Measurements from ENCODE around the gene CD96. TPM values are rescaled to one million over a fixed set of nuclear protein-coding genes. Genes with fewer than 3 reads are reported as not detected.
"Not testable (repeated sequence)": the region's sequence is repeated elsewhere in the genome, so short reads cannot be mapped to it uniquely, and the experiment has no call there.

CD96 gene
- total RNA-seq, 1 experiment from 2014 or later = not detected

GRCh38 chr3:111548756-111549155, 6.8 kb downstream of the CD96 start:
- Mint-ChIP-seq H3K27ac (no peak overlapping the region), H3K4me3 (no peak overlapping the region), H3K27me3 (ENCODE audit: low read depth) (no peaks in the 10 kb centered on the region), H3K36me3 (ENCODE audit: insufficient read depth in 1 of 3, low read depth in 3 of 3) (no peaks in the 10 kb centered on the region), H3K9me3 (no peaks in the 10 kb centered on the region), H3K4me1 (no peaks in the 10 kb centered on the region; a peak in 2 of 4 replicates)
- H2AFZ ChIP-seq (ENCODE audit: low read length) = no peak overlapping the region
- H2BK15ac ChIP-seq (ENCODE audit: low read depth, low read length) = no peak overlapping the region
- no peak for DNase-seq
- no peak overlapping the region for H3K23ac ChIP-seq (ENCODE audit: insufficient read length, low read depth, low read length)
- no peak overlapping the region for H2BK20ac ChIP-seq (ENCODE audit: low read depth, low read length, poor library complexity, severe bottlenecking)
- H3T11ph ChIP-seq (ENCODE audit: low read length) = no peak overlapping the region
- H3K79me1 ChIP-seq (ENCODE audit: insufficient read depth, low read depth, low read length, poor library complexity, severe bottlenecking) = no peaks in the 10 kb centered on the region
- H3K23me2 ChIP-seq (ENCODE audit: insufficient read length, low read depth, low read length, poor library complexity, severe bottlenecking) = no peaks in the 10 kb centered on the region
- H2BK120ac ChIP-seq (ENCODE audit: low read depth, low read length, poor library complexity, severe bottlenecking) = no peak overlapping the region
- H3K79me2 ChIP-seq (ENCODE audit: insufficient read depth, low read length) = 0 out of 2 replicates have a peak, but pooled peaks cover 1% of the 10 kb centered on the region
- H3K56ac ChIP-seq (ENCODE audit: insufficient read length, low read depth, low read length) = no peak overlapping the region
- no peak overlapping the region for H4K91ac ChIP-seq (ENCODE audit: insufficient read length, low read depth, low read length)
- H3K27me3 ChIP-seq (ENCODE audit: insufficient read depth, low read length) = no peaks in the 10 kb centered on the region
- no peak overlapping the region for H4K8ac ChIP-seq (replicated peaks; ENCODE audit: insufficient read length, low read depth, low read length)
- H3K14ac ChIP-seq (ENCODE audit: insufficient read depth, low read length) = no peak overlapping the region
- no peak for TF ChIP-seq CTCF (conservative IDR thresholded peaks at IDR 0.05)
- no peak overlapping the region for H4K5ac ChIP-seq (ENCODE audit: insufficient read length, low read depth, low read length)
- no peak overlapping the region for H2AK5ac ChIP-seq (ENCODE audit: insufficient read length, low read length)
- H3K27ac ChIP-seq (ENCODE audit: insufficient read length, low read depth, low read length) = no peak overlapping the region
- no peak overlapping the region for H2BK12ac ChIP-seq (ENCODE audit: insufficient read length, low read depth, low read length)
- H2BK5ac ChIP-seq (ENCODE audit: insufficient read length, low read length) = no peak overlapping the region
- H3K4ac ChIP-seq (ENCODE audit: low read depth, low read length) = no peak overlapping the region
- no peak overlapping the region for H3K4me2 ChIP-seq (ENCODE audit: insufficient read depth, insufficient read length, low read length)
- H3K9me3 ChIP-seq (ENCODE audit: control insufficient read depth, low read depth, low read length) = no peaks in the 10 kb centered on the region
- H3K9ac ChIP-seq (ENCODE audit: extremely low read depth, insufficient read length, low read length) = no peak overlapping the region
- H3K4me1 ChIP-seq (ENCODE audit: insufficient read depth, low read length) = peaks cover 4% of the 10 kb centered on the region; the same call in 1 of the 2 replicates
- H3K18ac ChIP-seq (ENCODE audit: insufficient read length, low read depth, low read length) = no peak overlapping the region
- H4K20me1 ChIP-seq (ENCODE audit: control insufficient read depth, insufficient read depth, insufficient read length) = no peaks in the 10 kb centered on the region

DNA sequence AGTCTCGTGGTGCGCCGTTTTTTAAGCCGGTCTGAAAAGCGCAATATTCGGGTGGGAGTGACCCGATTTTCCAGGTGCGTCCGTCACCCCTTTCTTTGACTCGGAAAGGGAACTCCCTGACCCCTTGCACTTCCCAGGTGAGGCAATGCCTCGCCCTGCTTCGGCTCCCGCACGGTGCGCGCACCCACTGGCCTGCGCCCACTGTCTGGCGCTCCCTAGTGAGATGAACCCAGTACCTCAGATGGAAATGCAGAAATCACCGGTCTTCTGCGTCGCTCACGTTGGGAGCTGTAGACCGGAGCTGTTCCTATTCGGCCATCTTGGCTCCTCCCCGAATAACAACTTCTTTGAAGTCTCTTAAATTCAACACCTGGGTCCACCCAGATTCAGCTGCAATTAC, 19.9 kb downstream of the CD96 start:
- not testable (repeated sequence) for H3K79me2 ChIP-seq (ENCODE audit: insufficient read depth, low read length); H3K9me3 ChIP-seq (ENCODE audit: control insufficient read depth, low read depth, low read length); DNase-seq; H4K91ac ChIP-seq (ENCODE audit: insufficient read length, low read depth, low read length); H3K4me2 ChIP-seq (ENCODE audit: insufficient read depth, insufficient read length, low read length); H2BK15ac ChIP-seq (ENCODE audit: low read depth, low read length); H2BK120ac ChIP-seq (ENCODE audit: low read depth, low read length, poor library complexity, severe bottlenecking); H3K9ac ChIP-seq (ENCODE audit: extremely low read depth, insufficient read length, low read length); H3K4ac ChIP-seq (ENCODE audit: low read depth, low read length); H4K5ac ChIP-seq (ENCODE audit: insufficient read length, low read depth, low read length); H2BK20ac ChIP-seq (ENCODE audit: low read depth, low read length, poor library complexity, severe bottlenecking); H3K23me2 ChIP-seq (ENCODE audit: insufficient read length, low read depth, low read length, poor library complexity, severe bottlenecking); H3K79me1 ChIP-seq (ENCODE audit: insufficient read depth, low read depth, low read length, poor library complexity, severe bottlenecking); H3T11ph ChIP-seq (ENCODE audit: low read length); H2AFZ ChIP-seq (ENCODE audit: low read length); H3K27ac ChIP-seq (ENCODE audit: insufficient read length, low read depth, low read length); H3K9me3 Mint-ChIP-seq; H2AK5ac ChIP-seq (ENCODE audit: insufficient read length, low read length); H3K27me3 Mint-ChIP-seq (ENCODE audit: low read depth); H4K20me1 ChIP-seq (ENCODE audit: control insufficient read depth, insufficient read depth, insufficient read length); H3K14ac ChIP-seq (ENCODE audit: insufficient read depth, low read length); H3K4me1 ChIP-seq (ENCODE audit: insufficient read depth, low read length); H4K8ac ChIP-seq (replicated peaks; ENCODE audit: insufficient read length, low read depth, low read length); H3K23ac ChIP-seq (ENCODE audit: insufficient read length, low read depth, low read length); H3K56ac ChIP-seq (ENCODE audit: insufficient read length, low read depth, low read length); H3K18ac ChIP-seq (ENCODE audit: insufficient read length, low read depth, low read length); H2BK12ac ChIP-seq (ENCODE audit: insufficient read length, low read depth, low read length); H3K4me1 Mint-ChIP-seq; H2BK5ac ChIP-seq (ENCODE audit: insufficient read length, low read length); H3K36me3 Mint-ChIP-seq (ENCODE audit: insufficient read depth in 1 of 3, low read depth in 3 of 3); H3K27me3 ChIP-seq (ENCODE audit: insufficient read depth, low read length)
- WGBS (ENCODE audit: extremely low coverage, insufficient read length, low lambda C conversion rate) = no CpG with 5 or more reads among the region's 25 CpGs
- Mint-ChIP-seq H3K27ac (peak overlapping the region in 2 of 3 experiments; percentile 32 to 52; a peak in 2 of 7 replicates), H3K4me3 (peak overlapping the region in 1 of 2 experiments; percentile 38; a peak in 2 of 5 replicates)
